Hematopoietic multipotent progenitor cell treated with erythropoietin and hydrocortisone succinate and interleukin-3 and kit ligand, for 15 days (in vitro differentiated cells): ENCODE results near the gene FBXL19.

ENCODE experiments used
- DNase-seq: peaks from one replicate; pipeline ENCODE4 v3.0.0-alpha.2; 2015; ENCODE audit warnings: low spot score

The FBXL19 gene

GRCh38 chr16:30894540-30895368 is 28.6 kb upstream of the FBXL19 start:
- peak; percentile 26 for DNase-seq

GRCh38 chr16:30895627-30896260 is 27.6 kb upstream of the FBXL19 start:
- no peak for DNase-seq

GRCh38 chr16:30896261-30896888 is 27.0 kb upstream of the FBXL19 start, which contains the start of gene CTF1:
CTF1 (plus strand) TSS chr16:30896614; CDS start chr16:30896644, 30 bp downstream.
- no peak for DNase-seq

GRCh38 chr16:30896889-30897733 is 26.3 kb upstream of the FBXL19 start:
- peak; percentile 86 for DNase-seq

GRCh38 chr16:30899794-30900193 is 23.6 kb upstream of the FBXL19 start:
- no peak for DNase-seq

GRCh38 chr16:30900588-30900987 is 22.8 kb upstream of the FBXL19 start:
- DNase-seq, result no peak

- DNase-seq, result no peak
Observed at GRCh38 chr16:30901201-30902028, 22.0 kb upstream of the FBXL19 start.

- peak; percentile 63 for DNase-seq
Observed at GRCh38 chr16:30902029-30902972, 21.1 kb upstream of the FBXL19 start.

- DNase-seq, result no peak
Observed at GRCh38 chr16:30903002-30903401, 20.4 kb upstream of the FBXL19 start.

GRCh38 chr16:30903596-30903995 is 19.8 kb upstream of the FBXL19 start:
- DNase-seq, result no peak

GRCh38 chr16:30904114-30904780 is 19.1 kb upstream of the FBXL19 start:
- no peak for DNase-seq

GRCh38 chr16:30907064-30907463 is 16.3 kb upstream of the FBXL19 start:
- no peak for DNase-seq

- no peak for DNase-seq
Observed at GRCh38 chr16:30910427-30911029, 12.8 kb upstream of the FBXL19 start.

- no peak for DNase-seq
Observed at GRCh38 chr16:30912794-30913412, 10.5 kb upstream of the FBXL19 start.

- DNase-seq, result no peak
Observed at GRCh38 chr16:30914830-30915229, 8.5 kb upstream of the FBXL19 start.

GRCh38 chr16:30918614-30919013 is 4.8 kb upstream of the FBXL19 start:
- DNase-seq, result no peak

GRCh38 chr16:30920891-30921290 is 2.5 kb upstream of the FBXL19 start:
- DNase-seq, result no peak

- no peak for DNase-seq
Observed at GRCh38 chr16:30921459-30921747, 2.0 kb upstream of the FBXL19 start.
